Thyroid gland (tissue), 4 donors: ENCODE results near the gene CACNA1H.

Experiments used
- CTCF ChIP-seq, 6 experiments: fragments of 200-600 bp in 3 of 6; fragments of 450-650 bp in 3 of 6; sonication (generic) in 3 of 6; IDR thresholded peaks; one replicate each; pipeline ENCODE4 v1.5.1; 2016 to 2019; ENCODE audit warnings: antibody characterized with exemption in 6 of 6, mild to moderate bottlenecking in 2 of 6, inconsistent platforms in 1 of 6, moderate library complexity in 1 of 6
- POLR2A ChIP-seq, 2 donors: fragments of 450-650 bp; IDR thresholded peaks; one replicate each; pipeline ENCODE4 v1.6.1; 2017; ENCODE audit warnings: antibody characterized with exemption in 2 of 2, mild to moderate bottlenecking in 2 of 2, moderate library complexity in 1 of 2

- TF ChIP-seq CTCF (IDR thresholded peaks at IDR 0.05) = no peak
- TF ChIP-seq POLR2A (IDR thresholded peaks at IDR 0.05) = no peak
Measured at GRCh38 chr16:1158456-1159324, 5.8 kb downstream of the CACNA1H start.
